Liver (tissue), 9 donors: ENCODE results near the gene SPTSSA. TPM values are rescaled to one million over a fixed set of nuclear protein-coding genes. Genes with fewer than 3 reads are reported as not detected.

Experiments used
- DNase-seq: peaks from one replicate; pipeline ENCODE4 v3.0.0-alpha.2; 2017; ENCODE audit warnings: low spot score
- H3K27ac ChIP-seq, 2 donors: one replicate each; pipeline ENCODE4 v1.7.0; 2013; ENCODE audit warnings: inconsistent platforms in 2 of 2, low read length in 2 of 2, control low read depth in 1 of 2, low read depth in 1 of 2, mild to moderate bottlenecking in 1 of 2
- H3K27me3 ChIP-seq, 4 donors: one replicate each; pipeline versions ENCODE4 v1.6.1 to v1.7.0; 2013; ENCODE audit warnings: low read length in 3 of 4, inconsistent platforms in 1 of 4, mild to moderate bottlenecking in 1 of 4, moderate library complexity in 1 of 4; ENCODE audit not compliant: control insufficient read depth in 4 of 4, insufficient read depth in 4 of 4
- H3K36me3 ChIP-seq, 4 donors: one replicate each; pipeline versions ENCODE4 v1.6.1 to v1.7.0; 2013; ENCODE audit warnings: low read length in 3 of 4, mild to moderate bottlenecking in 3 of 4, low read depth in 1 of 4, moderate library complexity in 1 of 4; ENCODE audit not compliant: control insufficient read depth in 4 of 4, insufficient read depth in 3 of 4
- H3K4me1 ChIP-seq, 4 donors: one replicate each; pipeline versions ENCODE4 v1.6.1 to v1.7.0; 2013; ENCODE audit warnings: low read length in 3 of 4, mild to moderate bottlenecking in 3 of 4, moderate library complexity in 1 of 4; ENCODE audit not compliant: control insufficient read depth in 4 of 4, insufficient read depth in 4 of 4
- H3K4me3 ChIP-seq, 3 donors: one replicate each; pipeline versions ENCODE4 v1.6.1 to v1.7.0; 2013; ENCODE audit warnings: low read length in 3 of 3, control low read depth in 1 of 3, low read depth in 1 of 3, mild to moderate bottlenecking in 1 of 3
- H3K9ac ChIP-seq, 2 donors: one replicate each; pipeline ENCODE4 v1.7.0; 2013; ENCODE audit warnings: low read length in 2 of 2, mild to moderate bottlenecking in 2 of 2, moderate library complexity in 2 of 2, control low read depth in 1 of 2, low read depth in 1 of 2
- H3K9me3 ChIP-seq, 4 donors: one replicate each; pipeline versions ENCODE4 v1.6.1 to v1.7.0; 2013; ENCODE audit warnings: low read length in 3 of 4; ENCODE audit not compliant: control insufficient read depth in 4 of 4
- ATF3 ChIP-seq: IDR thresholded peaks from 2 replicates; pipeline ENCODE4 v1.6.1; 2016; ENCODE audit warnings: antibody characterized with exemption
- CTCF ChIP-seq: fragments of 150-350 bp; IDR thresholded peaks from 2 replicates; pipeline ENCODE4 v1.5.1; 2017; ENCODE audit warnings: improper control_type of control experiment, low read depth, low read length; ENCODE audit not compliant: missing input control
- EGR1 ChIP-seq, 2 donors: IDR thresholded peaks; 2 replicates each; pipeline ENCODE4 v1.6.1; 2016 to 2018; ENCODE audit warnings: antibody characterized with exemption in 2 of 2, low read depth in 2 of 2
- FOXA1 ChIP-seq: IDR thresholded peaks from 2 replicates; pipeline ENCODE4 v1.6.1; 2016; ENCODE audit warnings: antibody characterized with exemption
- FOXA2 ChIP-seq: IDR thresholded peaks from 2 replicates; pipeline ENCODE4 v1.6.1; 2016; ENCODE audit warnings: antibody characterized with exemption
- GABPA ChIP-seq, 2 donors: IDR thresholded peaks in 1 of 2; conservative IDR thresholded peaks in 1 of 2; 2 replicates each; pipeline ENCODE4 v1.6.1; 2016; ENCODE audit warnings: antibody characterized with exemption in 2 of 2, mild to moderate bottlenecking in 1 of 2, moderate library complexity in 1 of 2
- HNF4A ChIP-seq, 2 donors: conservative IDR thresholded peaks; 2 replicates each; pipeline ENCODE4 v1.6.1; 2016; ENCODE audit warnings: antibody characterized with exemption in 2 of 2, mild to moderate bottlenecking in 2 of 2
- HNF4G ChIP-seq: IDR thresholded peaks from 2 replicates; pipeline ENCODE4 v1.6.1; 2016; ENCODE audit warnings: antibody characterized with exemption
- JUND ChIP-seq, 2 donors: IDR thresholded peaks; 2 replicates each; pipeline ENCODE4 v1.6.1; 2016; ENCODE audit warnings: antibody characterized with exemption in 2 of 2
- MAX ChIP-seq: IDR thresholded peaks from 2 replicates; pipeline ENCODE4 v1.6.1; 2016; ENCODE audit warnings: antibody characterized with exemption
- NR2F2 ChIP-seq: IDR thresholded peaks from 2 replicates; pipeline ENCODE4 v1.6.1; 2016; ENCODE audit warnings: antibody characterized with exemption
- RAD21 ChIP-seq, 2 donors: IDR thresholded peaks; 2 replicates each; pipeline ENCODE4 v1.6.1; 2016; ENCODE audit warnings: antibody characterized with exemption in 2 of 2, mild to moderate bottlenecking in 2 of 2
- RXRA ChIP-seq, 2 donors: IDR thresholded peaks; 2 replicates each; pipeline ENCODE4 v1.6.1; 2017 to 2018; ENCODE audit warnings: antibody characterized with exemption in 2 of 2, mild to moderate bottlenecking in 1 of 2
- SP1 ChIP-seq: IDR thresholded peaks from 2 replicates; pipeline ENCODE4 v1.6.1; 2018; ENCODE audit warnings: antibody characterized with exemption, mild to moderate bottlenecking
- TAF1 ChIP-seq: conservative IDR thresholded peaks from 2 replicates; pipeline ENCODE4 v1.6.1; 2016; ENCODE audit warnings: antibody characterized with exemption, mild to moderate bottlenecking
- YY1 ChIP-seq: IDR thresholded peaks from 2 replicates; pipeline ENCODE4 v1.6.1; 2016; ENCODE audit warnings: antibody characterized with exemption, mild to moderate bottlenecking
- ZBTB33 ChIP-seq: IDR thresholded peaks from 2 replicates; pipeline ENCODE4 v1.6.1; 2016; ENCODE audit warnings: antibody characterized with exemption
- WGBS: extraction: QIAGEN DNeasy Blood & Tissue Kit; methylation state at CpG from one replicate; pipeline ENCODE4 v1.1.7; 2013; 5-methylcytosine and 5-hydroxymethylcytosine counted together
- polyA plus RNA-seq, 2 donors: library from polyadenylated mRNA; stranded (reverse) in 1 of 2; unstranded in 1 of 2; fragments of 200-250 nt in 1 of 2; fragments of >200 nt in 1 of 2; fragmentation: Nextera tagmentation in 1 of 2; extraction: Ambion mirVana in 1 of 2; gene quantifications; one replicate each; pipeline versions ENCODE4 v1.2.1 to v1.2.3, GENCODE V29; 2013 to 2015
- total RNA-seq, 2 donors: library from RNA; depleted of rRNA; stranded (reverse); fragments of >200 nt; gene quantifications; one replicate each; pipeline ENCODE4 v1.2.3, GENCODE V29; 2014
- TF ChIP-seq, protein P1 (sequence below): IDR thresholded peaks from 2 replicates; pipeline ENCODE4 v1.6.1; 2016; ENCODE audit warnings: antibody characterized with exemption, mild to moderate bottlenecking
- donor health status: healthy.
- donor health status: healthy.
- donor health status: healthy.
- donor health status: healthy.
- donor health status: healthy.

The SPTSSA gene
- total and polyA plus RNA-seq, 4 donors: 9.5 to 15.2 (median 12.1) TPM

- H3K9me3 ChIP-seq: peaks cover 0 to 7% (median 1%) of the 10 kb centered on the region in 4 donors
- peaks cover 0 to 11% (median 5%) of the 10 kb centered on the region in 4 donors for H3K4me1 ChIP-seq
- no peak for DNase-seq
- no peaks in the 10 kb centered on the region for H3K36me3 ChIP-seq
- H3K4me3 ChIP-seq: no peak overlapping the region
- H3K9ac ChIP-seq: no peak overlapping the region
- no peak overlapping the region for H3K27ac ChIP-seq
- no peaks in the 10 kb centered on the region for H3K27me3 ChIP-seq
- TF ChIP-seq FOXA2: no peak
- no peak for TF ChIP-seq FOXA1
- TF ChIP-seq EGR1 (IDR thresholded peaks at IDR 0.05; ENCODE audit: low read depth in 2 of 2): no peak
- TF ChIP-seq GABPA (IDR thresholded peaks at IDR 0.05 in 1 of 2, conservative IDR thresholded peaks at IDR 0.05 in 1 of 2): no peak
- TF ChIP-seq ZBTB33: no peak
- TF ChIP-seq NR2F2: peak; percentile 37
- 84% methylated on average over 5 of the region's 5 CpGs for WGBS
These were observed 36.8 kb downstream of the SPTSSA start for GRCh38 chr14:34425095-34425851.

- TF ChIP-seq JUND (IDR thresholded peaks at IDR 0.05) (no peak), ATF3 (no peak), RXRA (IDR thresholded peaks at IDR 0.05) (no peak), ZBTB33 (no peak), HNF4A (conservative IDR thresholded peaks at IDR 0.05) (no peak), YY1 (no peak), RAD21 (IDR thresholded peaks at IDR 0.05) (no peak), CTCF (no peak), HNF4G (no peak), MAX (no peak), FOXA1 (no peak), TAF1 (no peak), FOXA2 (no peak), EGR1 (IDR thresholded peaks at IDR 0.05; ENCODE audit: low read depth in 2 of 2) (no peak), NR2F2 (no peak), SP1 (no peak), GABPA (IDR thresholded peaks at IDR 0.05 in 1 of 2, conservative IDR thresholded peaks at IDR 0.05 in 1 of 2) (no peak)
- TF ChIP-seq, protein P1, sequence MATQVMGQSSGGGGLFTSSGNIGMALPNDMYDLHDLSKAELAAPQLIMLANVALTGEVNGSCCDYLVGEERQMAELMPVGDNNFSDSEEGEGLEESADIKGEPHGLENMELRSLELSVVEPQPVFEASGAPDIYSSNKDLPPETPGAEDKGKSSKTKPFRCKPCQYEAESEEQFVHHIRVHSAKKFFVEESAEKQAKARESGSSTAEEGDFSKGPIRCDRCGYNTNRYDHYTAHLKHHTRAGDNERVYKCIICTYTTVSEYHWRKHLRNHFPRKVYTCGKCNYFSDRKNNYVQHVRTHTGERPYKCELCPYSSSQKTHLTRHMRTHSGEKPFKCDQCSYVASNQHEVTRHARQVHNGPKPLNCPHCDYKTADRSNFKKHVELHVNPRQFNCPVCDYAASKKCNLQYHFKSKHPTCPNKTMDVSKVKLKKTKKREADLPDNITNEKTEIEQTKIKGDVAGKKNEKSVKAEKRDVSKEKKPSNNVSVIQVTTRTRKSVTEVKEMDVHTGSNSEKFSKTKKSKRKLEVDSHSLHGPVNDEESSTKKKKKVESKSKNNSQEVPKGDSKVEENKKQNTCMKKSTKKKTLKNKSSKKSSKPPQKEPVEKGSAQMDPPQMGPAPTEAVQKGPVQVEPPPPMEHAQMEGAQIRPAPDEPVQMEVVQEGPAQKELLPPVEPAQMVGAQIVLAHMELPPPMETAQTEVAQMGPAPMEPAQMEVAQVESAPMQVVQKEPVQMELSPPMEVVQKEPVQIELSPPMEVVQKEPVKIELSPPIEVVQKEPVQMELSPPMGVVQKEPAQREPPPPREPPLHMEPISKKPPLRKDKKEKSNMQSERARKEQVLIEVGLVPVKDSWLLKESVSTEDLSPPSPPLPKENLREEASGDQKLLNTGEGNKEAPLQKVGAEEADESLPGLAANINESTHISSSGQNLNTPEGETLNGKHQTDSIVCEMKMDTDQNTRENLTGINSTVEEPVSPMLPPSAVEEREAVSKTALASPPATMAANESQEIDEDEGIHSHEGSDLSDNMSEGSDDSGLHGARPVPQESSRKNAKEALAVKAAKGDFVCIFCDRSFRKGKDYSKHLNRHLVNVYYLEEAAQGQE: no peak
- peaks cover 0 to 11% (median 5%) of the 10 kb centered on the region in 4 donors for H3K4me1 ChIP-seq
- no peaks in the 10 kb centered on the region for H3K27me3 ChIP-seq
- 91% methylated on average over 2 of the region's 2 CpGs for WGBS
- DNase-seq: no peak
- H3K4me3 ChIP-seq: no peak overlapping the region
- no peaks in the 10 kb centered on the region for H3K36me3 ChIP-seq
- no peak overlapping the region for H3K27ac ChIP-seq
- peaks cover 0 to 7% (median 1%) of the 10 kb centered on the region in 4 donors for H3K9me3 ChIP-seq
- H3K9ac ChIP-seq: no peak overlapping the region
These were observed 37.6 kb downstream of the SPTSSA start for GRCh38 chr14:34424488-34424887.
